ENCODE data around the gene XAB2. TPM values are rescaled to one million over a fixed set of nuclear protein-coding genes. Genes with fewer than 3 reads are reported as not detected.

The XAB2 gene
- total and polyA plus RNA-seq, 4 donors, result 34.1 to 48.3 (median 39.3) TPM

DNA sequence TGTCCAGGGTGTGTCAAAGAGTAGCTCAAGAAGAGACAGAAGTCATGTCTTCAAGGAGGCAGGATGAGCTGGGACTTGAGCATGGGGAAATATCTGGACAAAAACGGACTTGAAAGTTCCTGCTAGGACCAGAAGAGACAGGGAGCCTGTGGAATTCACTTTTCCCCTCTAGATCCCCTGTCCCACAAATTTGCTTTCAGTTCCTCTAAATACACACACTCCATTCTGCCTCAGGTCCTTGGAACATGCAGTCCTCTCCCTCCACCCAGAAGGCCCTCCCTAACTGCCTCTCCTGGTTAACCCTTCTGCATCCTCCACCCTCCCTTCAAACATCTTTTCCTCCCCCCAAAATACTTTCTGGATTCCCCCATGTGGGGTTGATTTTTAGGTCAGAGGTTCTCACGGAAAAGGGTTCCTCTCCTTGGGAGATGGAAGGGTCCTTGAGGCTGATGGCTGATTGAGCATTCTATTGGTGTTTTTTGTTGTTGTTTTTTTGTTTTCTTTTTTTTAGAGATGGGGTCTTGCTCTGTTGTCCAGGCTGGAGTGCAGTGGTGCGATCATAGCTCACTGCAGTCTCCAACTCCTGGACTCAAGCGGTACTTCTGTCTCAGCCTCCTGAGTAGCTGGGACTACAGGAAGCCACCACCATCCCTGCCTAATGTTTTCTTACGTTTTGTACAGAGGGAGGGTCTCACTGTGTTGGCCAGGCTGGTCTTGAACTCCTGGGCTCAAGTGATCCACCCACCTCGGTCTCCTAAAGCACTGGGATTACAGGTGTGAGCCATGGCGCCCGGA, 32.6 kb upstream of the XAB2 start:
- Histone ChIP-seq H3K27ac (ENCODE audit: low read depth in 1 of 2, low read length in 1 of 2) (no peak overlapping the region), H3K4me3 (no peak overlapping the region), H3K9me3 (ENCODE audit: control insufficient read depth in 4 of 4, insufficient read depth in 3 of 4, low read length in 3 of 4) (no peaks in the 10 kb centered on the region), H3K27me3 (ENCODE audit: control insufficient read depth in 3 of 3, insufficient read depth in 3 of 3, low read length in 2 of 3) (no peaks in the 10 kb centered on the region), H3K36me3 (ENCODE audit: control insufficient read depth in 4 of 4, insufficient read depth in 4 of 4, low read length in 4 of 4) (no peaks in the 10 kb centered on the region), H3K4me1 (ENCODE audit: control insufficient read depth in 5 of 5, insufficient read depth in 5 of 5, low read length in 5 of 5) (peaks cover 0 to 5% (median 0%) of the 10 kb centered on the region in 5 donors), H3K9ac (ENCODE audit: insufficient read depth in 1 of 2, low read length in 2 of 2) (no peak overlapping the region)
- TF ChIP-seq, protein P1, sequence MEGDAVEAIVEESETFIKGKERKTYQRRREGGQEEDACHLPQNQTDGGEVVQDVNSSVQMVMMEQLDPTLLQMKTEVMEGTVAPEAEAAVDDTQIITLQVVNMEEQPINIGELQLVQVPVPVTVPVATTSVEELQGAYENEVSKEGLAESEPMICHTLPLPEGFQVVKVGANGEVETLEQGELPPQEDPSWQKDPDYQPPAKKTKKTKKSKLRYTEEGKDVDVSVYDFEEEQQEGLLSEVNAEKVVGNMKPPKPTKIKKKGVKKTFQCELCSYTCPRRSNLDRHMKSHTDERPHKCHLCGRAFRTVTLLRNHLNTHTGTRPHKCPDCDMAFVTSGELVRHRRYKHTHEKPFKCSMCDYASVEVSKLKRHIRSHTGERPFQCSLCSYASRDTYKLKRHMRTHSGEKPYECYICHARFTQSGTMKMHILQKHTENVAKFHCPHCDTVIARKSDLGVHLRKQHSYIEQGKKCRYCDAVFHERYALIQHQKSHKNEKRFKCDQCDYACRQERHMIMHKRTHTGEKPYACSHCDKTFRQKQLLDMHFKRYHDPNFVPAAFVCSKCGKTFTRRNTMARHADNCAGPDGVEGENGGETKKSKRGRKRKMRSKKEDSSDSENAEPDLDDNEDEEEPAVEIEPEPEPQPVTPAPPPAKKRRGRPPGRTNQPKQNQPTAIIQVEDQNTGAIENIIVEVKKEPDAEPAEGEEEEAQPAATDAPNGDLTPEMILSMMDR (IDR thresholded peaks at IDR 0.05; ENCODE audit: control extremely low read depth, extremely low read depth), result no peak
- WGBS, 2 donors, result 77 to 84% methylated on average over 8 of the region's 8 CpGs
- DNase-seq, result no peak
- no peak for ATAC-seq (ENCODE audit: insufficient read depth, low FRiP score)

DNA sequence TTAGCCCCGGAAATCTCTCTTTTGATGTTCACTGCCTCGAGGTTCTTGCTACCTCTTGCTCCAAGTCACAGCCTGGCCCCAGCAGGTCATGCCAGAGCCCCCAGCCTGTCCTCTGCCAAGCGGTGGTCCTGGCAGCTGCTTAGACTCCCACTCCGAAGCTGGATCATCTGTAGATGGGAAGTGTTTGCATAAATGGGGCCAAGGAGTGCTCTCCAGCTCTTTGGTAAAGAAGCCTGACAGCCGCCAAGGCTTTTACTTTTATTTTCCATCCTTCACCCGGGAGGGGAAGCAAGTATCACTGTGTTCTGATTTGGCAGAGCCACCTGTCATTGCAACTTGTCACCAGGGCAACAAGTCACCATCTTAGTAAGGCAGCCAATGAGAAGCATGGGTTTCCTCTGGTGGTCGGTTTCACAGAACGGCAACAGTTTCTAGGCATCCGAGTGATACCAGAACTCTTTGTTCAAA, 28.9 kb upstream of the XAB2 start:
- TF ChIP-seq, protein P1 (IDR thresholded peaks at IDR 0.05; ENCODE audit: control extremely low read depth, extremely low read depth), result no peak
- Histone ChIP-seq H3K4me3 (no peak overlapping the region), H3K36me3 (ENCODE audit: control insufficient read depth in 4 of 4, insufficient read depth in 4 of 4, low read length in 4 of 4) (no peaks in the 10 kb centered on the region), H3K27me3 (ENCODE audit: control insufficient read depth in 3 of 3, insufficient read depth in 3 of 3, low read length in 2 of 3) (no peaks in the 10 kb centered on the region), H3K9ac (ENCODE audit: insufficient read depth in 1 of 2, low read length in 2 of 2) (no peak overlapping the region), H3K4me1 (ENCODE audit: control insufficient read depth in 5 of 5, insufficient read depth in 5 of 5, low read length in 5 of 5) (no peaks in the 10 kb centered on the region), H3K9me3 (ENCODE audit: control insufficient read depth in 4 of 4, insufficient read depth in 3 of 4, low read length in 3 of 4) (no peaks in the 10 kb centered on the region), H3K27ac (ENCODE audit: low read depth in 1 of 2, low read length in 1 of 2) (peak overlapping the region in 1 of 2 donors; percentile 26)
- WGBS, 2 donors, result 25 to 28% methylated on average over 9 of the region's 9 CpGs
- peak in 2 of 3 donors; percentile 19 to 39 for DNase-seq
- no peak for ATAC-seq (ENCODE audit: insufficient read depth, low FRiP score)

DNA sequence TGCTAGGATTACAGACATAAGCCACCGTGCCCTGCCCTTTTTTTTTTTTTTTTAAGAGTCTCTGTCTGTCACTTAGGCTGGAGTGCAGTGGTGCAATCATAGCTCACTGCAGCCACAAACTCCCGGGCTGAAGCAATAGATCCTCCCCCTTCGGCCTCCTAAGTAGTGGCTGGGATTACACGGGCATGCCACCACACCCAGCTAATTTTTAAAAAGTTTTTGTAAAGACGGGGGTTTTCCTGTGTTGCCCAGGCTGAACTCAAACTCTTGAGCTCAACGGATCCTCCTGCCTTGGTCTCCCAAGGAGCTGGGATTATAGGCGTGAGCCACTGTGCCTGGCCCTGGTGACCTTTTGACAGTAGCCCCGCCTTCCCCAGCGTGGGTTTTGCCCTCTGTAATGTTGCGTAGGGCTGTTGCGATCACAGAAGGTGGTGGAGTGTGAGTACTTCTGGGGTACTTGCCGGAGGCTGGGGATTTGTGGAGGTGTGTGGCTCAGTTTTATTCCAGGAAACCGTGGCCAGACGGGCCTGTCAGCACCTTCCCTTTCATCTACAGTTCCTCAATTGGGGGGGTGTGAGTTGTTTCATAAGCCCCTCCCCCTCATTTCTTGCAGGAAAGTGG, 27.9 kb upstream of the XAB2 start:
- no peak overlapping the region for H3K9ac ChIP-seq (ENCODE audit: insufficient read depth in 1 of 2, low read length in 2 of 2)
- peak; percentile 50 for ATAC-seq (ENCODE audit: insufficient read depth, low FRiP score)
- TF ChIP-seq, protein P1 (IDR thresholded peaks at IDR 0.05; ENCODE audit: control extremely low read depth, extremely low read depth), result no peak
- H3K27me3 ChIP-seq (ENCODE audit: control insufficient read depth in 3 of 3, insufficient read depth in 3 of 3, low read length in 2 of 3), result no peaks in the 10 kb centered on the region
- WGBS, 2 donors, result 13 to 24% methylated on average over 14 of the region's 14 CpGs
- H3K4me3 ChIP-seq, result no peak overlapping the region
- peak overlapping the region in 1 of 2 donors; percentile 94 for H3K27ac ChIP-seq (ENCODE audit: low read depth in 1 of 2, low read length in 1 of 2)
- H3K9me3 ChIP-seq (ENCODE audit: control insufficient read depth in 4 of 4, insufficient read depth in 3 of 4, low read length in 3 of 4), result no peaks in the 10 kb centered on the region
- DNase-seq, result no peak
- peaks cover 0 to 1% (median 1%) of the 10 kb centered on the region in 5 donors for H3K4me1 ChIP-seq (ENCODE audit: control insufficient read depth in 5 of 5, insufficient read depth in 5 of 5, low read length in 5 of 5)
- H3K36me3 ChIP-seq (ENCODE audit: control insufficient read depth in 4 of 4, insufficient read depth in 4 of 4, low read length in 4 of 4), result no peaks in the 10 kb centered on the region

Data from lung (tissue), 12 donors.